ENCODE data around the gene KRTAP23-1. TPM values are rescaled to one million over a fixed set of nuclear protein-coding genes. Genes with fewer than 3 reads are reported as not detected.

The KRTAP23-1 gene
- total RNA-seq, 1 donor from 2014 or later: not detected

DNA sequence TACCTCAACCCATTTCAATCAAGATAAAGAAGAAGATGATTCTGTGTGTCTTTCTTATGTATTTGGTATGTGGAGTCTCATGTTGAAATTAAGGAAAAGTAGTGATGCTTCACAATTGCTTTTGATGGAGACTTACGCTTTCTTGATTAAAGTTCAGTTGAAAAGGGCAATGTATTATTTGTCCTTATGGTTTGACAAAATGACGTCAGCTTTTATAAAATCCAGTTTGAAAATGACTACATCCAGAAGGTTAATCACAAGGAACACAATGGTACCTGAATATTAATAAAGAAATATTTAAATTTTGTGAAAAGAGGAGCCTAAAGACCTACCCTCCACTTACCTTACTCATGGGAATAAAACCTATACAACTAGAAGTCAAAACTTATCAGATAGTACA, 32.7 kb downstream of the KRTAP23-1 start:
- H3K4me3 Mint-ChIP-seq (ENCODE audit: unreplicated experiment): no peak overlapping the region
- peaks cover 3% of the 10 kb centered on the region for H3K9me3 Mint-ChIP-seq (ENCODE audit: low read depth)
- H3K27ac Mint-ChIP-seq (ENCODE audit: unreplicated experiment): no peak overlapping the region
- no peak for DNase-seq (ENCODE audit: low spot score)
- TF ChIP-seq, protein P1, sequence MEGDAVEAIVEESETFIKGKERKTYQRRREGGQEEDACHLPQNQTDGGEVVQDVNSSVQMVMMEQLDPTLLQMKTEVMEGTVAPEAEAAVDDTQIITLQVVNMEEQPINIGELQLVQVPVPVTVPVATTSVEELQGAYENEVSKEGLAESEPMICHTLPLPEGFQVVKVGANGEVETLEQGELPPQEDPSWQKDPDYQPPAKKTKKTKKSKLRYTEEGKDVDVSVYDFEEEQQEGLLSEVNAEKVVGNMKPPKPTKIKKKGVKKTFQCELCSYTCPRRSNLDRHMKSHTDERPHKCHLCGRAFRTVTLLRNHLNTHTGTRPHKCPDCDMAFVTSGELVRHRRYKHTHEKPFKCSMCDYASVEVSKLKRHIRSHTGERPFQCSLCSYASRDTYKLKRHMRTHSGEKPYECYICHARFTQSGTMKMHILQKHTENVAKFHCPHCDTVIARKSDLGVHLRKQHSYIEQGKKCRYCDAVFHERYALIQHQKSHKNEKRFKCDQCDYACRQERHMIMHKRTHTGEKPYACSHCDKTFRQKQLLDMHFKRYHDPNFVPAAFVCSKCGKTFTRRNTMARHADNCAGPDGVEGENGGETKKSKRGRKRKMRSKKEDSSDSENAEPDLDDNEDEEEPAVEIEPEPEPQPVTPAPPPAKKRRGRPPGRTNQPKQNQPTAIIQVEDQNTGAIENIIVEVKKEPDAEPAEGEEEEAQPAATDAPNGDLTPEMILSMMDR (IDR thresholded peaks at IDR 0.05): no peak
- H3K4me1 Mint-ChIP-seq (ENCODE audit: low read depth): peaks cover 11% of the 10 kb centered on the region
- peaks cover 5% of the 10 kb centered on the region for H3K27me3 Mint-ChIP-seq (ENCODE audit: low read depth)
- H3K36me3 Mint-ChIP-seq (ENCODE audit: low read depth): no peaks in the 10 kb centered on the region

DNA sequence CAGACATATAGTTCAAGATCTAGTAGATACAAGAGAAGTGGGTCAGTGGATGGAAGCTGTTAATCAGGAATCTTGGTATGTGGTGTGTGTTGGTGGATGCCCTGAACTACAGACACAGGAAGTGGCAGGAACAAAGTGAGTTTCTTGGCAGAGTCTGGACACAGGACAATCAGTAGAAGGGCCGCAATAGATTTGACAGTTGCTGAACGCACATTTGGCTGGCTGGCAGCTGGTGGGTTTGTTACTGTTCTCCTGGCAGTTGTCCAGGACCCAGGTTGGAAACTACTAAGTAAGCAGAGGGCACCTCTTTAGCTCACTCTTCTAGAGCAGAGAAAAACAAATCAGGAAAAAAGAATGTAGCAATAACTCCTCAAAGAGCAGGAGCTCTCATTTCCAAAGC, 41.5 kb downstream of the KRTAP23-1 start:
- H3K36me3 Mint-ChIP-seq (ENCODE audit: low read depth): no peaks in the 10 kb centered on the region
- H3K9me3 Mint-ChIP-seq (ENCODE audit: low read depth): peaks cover 3% of the 10 kb centered on the region
- DNase-seq (ENCODE audit: low spot score): no peak
- H3K4me1 Mint-ChIP-seq (ENCODE audit: low read depth): peaks cover 5% of the 10 kb centered on the region
- no peak overlapping the region for H3K4me3 Mint-ChIP-seq (ENCODE audit: unreplicated experiment)
- no peaks in the 10 kb centered on the region for H3K27me3 Mint-ChIP-seq (ENCODE audit: low read depth)
- H3K27ac Mint-ChIP-seq (ENCODE audit: unreplicated experiment): no peak overlapping the region
- TF ChIP-seq, protein P1 (IDR thresholded peaks at IDR 0.05): no peak

DNA sequence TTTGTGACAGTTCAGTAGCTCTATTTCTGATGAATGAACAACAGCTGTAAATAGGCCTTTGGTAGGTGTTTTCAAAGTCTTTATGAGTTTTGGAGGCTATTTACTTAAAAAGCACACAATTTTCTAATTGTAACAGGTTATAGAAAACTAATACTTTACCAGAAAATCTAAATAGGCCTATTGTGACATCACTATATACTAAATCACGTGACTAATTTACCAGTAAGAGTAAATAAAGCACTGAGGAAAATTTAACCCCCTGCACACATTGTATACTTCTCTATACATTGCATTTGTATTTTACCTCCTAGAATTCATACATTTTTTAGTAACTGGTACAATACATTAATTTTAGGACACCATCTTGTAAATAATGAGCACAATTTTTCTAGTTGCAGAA, 43.3 kb downstream of the KRTAP23-1 start:
- no peaks in the 10 kb centered on the region for H3K36me3 Mint-ChIP-seq (ENCODE audit: low read depth)
- H3K4me3 Mint-ChIP-seq (ENCODE audit: unreplicated experiment): no peak overlapping the region
- TF ChIP-seq, protein P1 (IDR thresholded peaks at IDR 0.05): no peak
- peaks cover 5% of the 10 kb centered on the region for H3K4me1 Mint-ChIP-seq (ENCODE audit: low read depth)
- peaks cover 2% of the 10 kb centered on the region for H3K27me3 Mint-ChIP-seq (ENCODE audit: low read depth)
- DNase-seq (ENCODE audit: low spot score): no peak
- H3K27ac Mint-ChIP-seq (ENCODE audit: unreplicated experiment): no peak overlapping the region
- H3K9me3 Mint-ChIP-seq (ENCODE audit: low read depth): peaks cover 9% of the 10 kb centered on the region

Small RNAs within 50 kb of the gene (microRNA-seq; reads per million reads assigned to microRNA genes)
- not detected for gene MIR4327 (ENCODE audit: borderline number of aligned reads)

Other genes with a start within 250 kb of the KRTAP23-1 start
- not detected in 3 replicates for gene CLDN17, start 181.8 kb downstream of the KRTAP23-1 start, total RNA-seq
- gene CLDN8, start 132.5 kb downstream of the KRTAP23-1 start, total RNA-seq: not detected in 3 replicates
- not detected in 3 replicates for gene KRTAP24-1, start 65.7 kb downstream of the KRTAP23-1 start, total RNA-seq
- gene KRTAP25-1, start 59.1 kb downstream of the KRTAP23-1 start, total RNA-seq: not detected in 3 replicates
- not detected in 3 replicates for gene KRTAP26-1, start 28.3 kb downstream of the KRTAP23-1 start, total RNA-seq
- gene KRTAP27-1, start 10.9 kb downstream of the KRTAP23-1 start, total RNA-seq: not detected in 3 replicates
- not detected in 3 replicates for gene KRTAP13-2, start 23.7 kb upstream of the KRTAP23-1 start, total RNA-seq
- not detected in 3 replicates for gene KRTAP13-1, start 47.4 kb upstream of the KRTAP23-1 start, total RNA-seq
- gene KRTAP13-3, start 77.3 kb upstream of the KRTAP23-1 start, total RNA-seq: not detected in 3 replicates
- gene KRTAP13-4, start 81.6 kb upstream of the KRTAP23-1 start, total RNA-seq: not detected in 3 replicates
- gene KRTAP15-1, start 91.7 kb upstream of the KRTAP23-1 start, total RNA-seq: not detected in 3 replicates
- not detected in 3 replicates for gene KRTAP19-1, start 131.8 kb upstream of the KRTAP23-1 start, total RNA-seq
- gene KRTAP19-2, start 138.8 kb upstream of the KRTAP23-1 start, total RNA-seq: not detected in 3 replicates
- gene KRTAP19-3, start 143.4 kb upstream of the KRTAP23-1 start, total RNA-seq: not detected in 3 replicates
- not detected in 3 replicates for gene KRTAP19-4, start 148.6 kb upstream of the KRTAP23-1 start, total RNA-seq
- not detected in 3 replicates for gene KRTAP19-5, start 153.5 kb upstream of the KRTAP23-1 start, total RNA-seq
- gene KRTAP19-6, start 193.3 kb upstream of the KRTAP23-1 start, total RNA-seq: not detected in 3 replicates
- not detected in 3 replicates for gene KRTAP19-7, start 212.7 kb upstream of the KRTAP23-1 start, total RNA-seq
- gene KRTAP22-2, start 241.8 kb upstream of the KRTAP23-1 start, total RNA-seq: not detected in 3 replicates
- not detected in 3 replicates for gene KRTAP6-3, start 243.8 kb upstream of the KRTAP23-1 start, total RNA-seq